Lung (tissue), 12 donors: ENCODE data around the gene ARPIN. TPM values are rescaled to one million over a fixed set of nuclear protein-coding genes. Genes with fewer than 3 reads are reported as not detected.
"Not testable (repeated sequence)": the region's sequence is repeated elsewhere in the genome, so short reads cannot be mapped to it uniquely, and the experiment has no call there.

Experiments used
- ATAC-seq: fragments of 200-7000 bp; cut with Tn5 transposase; one replicate; pipeline ENCODE4 v1.9.1; 2020; ENCODE audit warnings: moderate number of reproducible peaks; ENCODE audit not compliant: insufficient read depth, low FRiP score
- DNase-seq, 3 donors: peaks; one replicate each; pipeline ENCODE4 v3.0.0-alpha.2; 2013 to 2017
- H3K27ac ChIP-seq, 2 donors: one replicate each; pipeline ENCODE4 v1.5.1; 2013; ENCODE audit warnings: mild to moderate bottlenecking in 2 of 2, moderate library complexity in 2 of 2, control low read depth in 1 of 2, inconsistent platforms in 1 of 2, low read depth in 1 of 2, low read length in 1 of 2
- H3K27me3 ChIP-seq, 3 donors: one replicate each; pipeline ENCODE4 v1.5.1; 2013; ENCODE audit warnings: low read length in 2 of 3; ENCODE audit not compliant: control insufficient read depth in 3 of 3, insufficient read depth in 3 of 3
- H3K36me3 ChIP-seq, 4 donors: one replicate each; pipeline ENCODE4 v1.5.1; 2013; ENCODE audit warnings: low read length in 4 of 4, mild to moderate bottlenecking in 1 of 4, moderate library complexity in 1 of 4; ENCODE audit not compliant: control insufficient read depth in 4 of 4, insufficient read depth in 4 of 4
- H3K4me1 ChIP-seq, 5 donors: one replicate each; pipeline ENCODE4 v1.5.1; 2013; ENCODE audit warnings: low read length in 5 of 5, mild to moderate bottlenecking in 2 of 5, moderate library complexity in 1 of 5; ENCODE audit not compliant: control insufficient read depth in 5 of 5, insufficient read depth in 5 of 5
- H3K4me3 ChIP-seq: one replicate; pipeline ENCODE4 v1.5.1; 2013; ENCODE audit warnings: mild to moderate bottlenecking, control low read depth, moderate library complexity
- H3K9ac ChIP-seq, 2 donors: one replicate each; pipeline ENCODE4 v1.5.1; 2013; ENCODE audit warnings: low read length in 2 of 2, control low read depth in 1 of 2; ENCODE audit not compliant: insufficient read depth in 1 of 2
- H3K9me3 ChIP-seq, 4 donors: one replicate each; pipeline ENCODE4 v1.5.1; 2013; ENCODE audit warnings: low read length in 3 of 4, mild to moderate bottlenecking in 1 of 4, moderate library complexity in 1 of 4; ENCODE audit not compliant: control insufficient read depth in 4 of 4, insufficient read depth in 3 of 4
- WGBS, 2 donors: extraction: QIAGEN DNeasy Blood & Tissue Kit; methylation state at CpG; one replicate each; pipeline ENCODE4 v1.1.7; 2013; 5-methylcytosine and 5-hydroxymethylcytosine counted together
- polyA plus RNA-seq, 2 donors: library from polyadenylated mRNA; stranded (reverse); fragments of 200-250 nt; gene quantifications; one replicate each; pipeline ENCODE4 v1.2.1, GENCODE V29; 2013
- total RNA-seq, 2 donors: library from RNA; depleted of rRNA in 1 of 2; stranded (reverse); fragments of >200 nt in 1 of 2; gene quantifications; one replicate each; pipeline ENCODE4 v1.2.1, GENCODE V29; 2014 to 2021
- TF ChIP-seq, protein P1 (sequence below): IDR thresholded peaks from 2 replicates; pipeline ENCODE4 v1.5.1; 2012; ENCODE audit warnings: mild to moderate bottlenecking; ENCODE audit errors: control extremely low read depth, extremely low read depth
- donor health status: control.
- donor health status: control.
- donor health status: Bipolar disorder and iron deficiency.
- donor health status: healthy.
- donor health status: DM: yes; HTN: yes; CAD: no.

The ARPIN gene
- total and polyA plus RNA-seq, 4 donors: 9.0 to 28.5 (median 18.7) TPM

DNA sequence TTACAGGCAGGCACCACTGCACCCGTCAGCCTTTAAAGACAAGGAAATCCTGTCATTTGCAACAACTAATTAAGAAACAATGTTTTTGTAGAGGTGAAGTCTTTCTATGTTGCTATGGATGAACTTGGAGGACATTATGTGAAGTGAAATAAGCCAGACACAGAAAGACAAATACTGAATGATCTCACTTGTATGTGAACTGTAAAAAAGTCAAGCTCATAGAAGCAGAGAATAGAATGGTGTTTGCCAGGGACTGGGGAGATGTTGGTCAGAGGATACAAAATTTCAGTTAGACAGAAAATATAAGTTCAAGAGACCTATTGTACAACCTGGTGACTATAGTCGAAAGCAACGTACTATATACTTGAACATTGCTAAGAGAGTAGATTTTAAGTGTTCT is 27.2 kb upstream of the ARPIN start:
- no peak overlapping the region for H3K27ac ChIP-seq
- H3K36me3 ChIP-seq: no peaks in the 10 kb centered on the region
- no peak for DNase-seq
- ATAC-seq: no peak
- H3K27me3 ChIP-seq: no peaks in the 10 kb centered on the region
- no peaks in the 10 kb centered on the region for H3K9me3 ChIP-seq
- WGBS, 2 donors: 77 to 83% methylated on average over 3 of the region's 3 CpGs
- TF ChIP-seq, protein P1, sequence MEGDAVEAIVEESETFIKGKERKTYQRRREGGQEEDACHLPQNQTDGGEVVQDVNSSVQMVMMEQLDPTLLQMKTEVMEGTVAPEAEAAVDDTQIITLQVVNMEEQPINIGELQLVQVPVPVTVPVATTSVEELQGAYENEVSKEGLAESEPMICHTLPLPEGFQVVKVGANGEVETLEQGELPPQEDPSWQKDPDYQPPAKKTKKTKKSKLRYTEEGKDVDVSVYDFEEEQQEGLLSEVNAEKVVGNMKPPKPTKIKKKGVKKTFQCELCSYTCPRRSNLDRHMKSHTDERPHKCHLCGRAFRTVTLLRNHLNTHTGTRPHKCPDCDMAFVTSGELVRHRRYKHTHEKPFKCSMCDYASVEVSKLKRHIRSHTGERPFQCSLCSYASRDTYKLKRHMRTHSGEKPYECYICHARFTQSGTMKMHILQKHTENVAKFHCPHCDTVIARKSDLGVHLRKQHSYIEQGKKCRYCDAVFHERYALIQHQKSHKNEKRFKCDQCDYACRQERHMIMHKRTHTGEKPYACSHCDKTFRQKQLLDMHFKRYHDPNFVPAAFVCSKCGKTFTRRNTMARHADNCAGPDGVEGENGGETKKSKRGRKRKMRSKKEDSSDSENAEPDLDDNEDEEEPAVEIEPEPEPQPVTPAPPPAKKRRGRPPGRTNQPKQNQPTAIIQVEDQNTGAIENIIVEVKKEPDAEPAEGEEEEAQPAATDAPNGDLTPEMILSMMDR: no peak
- no peaks in the 10 kb centered on the region for H3K4me1 ChIP-seq
- no peak overlapping the region for H3K4me3 ChIP-seq
- no peak overlapping the region for H3K9ac ChIP-seq

DNA sequence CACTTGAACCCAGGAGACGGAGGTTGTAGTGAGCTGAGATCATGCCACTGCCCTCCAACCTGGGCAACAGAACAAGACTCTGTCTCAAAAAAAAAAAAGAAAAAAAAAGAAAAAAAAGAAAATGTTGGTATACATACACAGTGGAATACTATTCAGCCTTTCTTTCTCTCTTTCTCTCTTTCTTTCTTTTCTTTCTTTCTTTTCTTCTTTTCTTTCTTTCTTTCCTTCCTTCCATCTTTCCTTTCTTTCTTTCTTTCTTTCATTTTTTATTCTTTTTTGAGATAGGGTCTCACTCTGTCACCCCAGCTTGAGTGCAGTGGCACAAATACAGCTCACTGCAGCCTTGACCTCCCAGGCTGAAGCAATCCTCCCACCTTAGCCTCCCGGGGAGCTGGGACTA is 26.6 kb upstream of the ARPIN start:
- not testable (repeated sequence) for H3K27me3 ChIP-seq, DNase-seq, H3K4me3 ChIP-seq, H3K4me1 ChIP-seq, H3K9ac ChIP-seq, ATAC-seq, H3K27ac ChIP-seq, H3K36me3 ChIP-seq, H3K9me3 ChIP-seq
- WGBS, 2 donors: 93 to 96% methylated on average over 2 of the region's 2 CpGs

- Histone ChIP-seq H3K9me3 (no peaks in the 10 kb centered on the region), H3K27me3 (no peaks in the 10 kb centered on the region), H3K4me1 (no peaks in the 10 kb centered on the region), H3K27ac (no peak overlapping the region), H3K36me3 (no peaks in the 10 kb centered on the region), H3K4me3 (no peak overlapping the region), H3K9ac (no peak overlapping the region)
- no peak for DNase-seq
- ATAC-seq: no peak
- TF ChIP-seq, protein P1: no peak
- 58 to 70% methylated on average over 10 of the region's 10 CpGs for WGBS, 2 donors
These were observed 24.9 kb upstream of the ARPIN start for GRCh38 chr15:89937365-89938350.

GRCh38 chr15:89936786-89937265 is 24.1 kb upstream of the ARPIN start:
- Histone ChIP-seq H3K9me3 (no peaks in the 10 kb centered on the region), H3K4me3 (no peak overlapping the region), H3K4me1 (no peaks in the 10 kb centered on the region), H3K36me3 (no peaks in the 10 kb centered on the region), H3K9ac (no peak overlapping the region), H3K27ac (no peak overlapping the region), H3K27me3 (no peaks in the 10 kb centered on the region)
- TF ChIP-seq, protein P1: no peak
- ATAC-seq (no peak), DNase-seq (no peak)
- WGBS, 2 donors: 78 to 84% methylated on average over 14 of the region's 14 CpGs
